Muscle layer of duodenum (tissue), 2 donors: ENCODE measurements around the gene CDH13.

Experiments used
- H3K27ac ChIP-seq: one replicate; pipeline ENCODE4 v1.7.0; 2013; ENCODE audit warnings: mild to moderate bottlenecking, low read length
- H3K27me3 ChIP-seq: one replicate; pipeline ENCODE4 v1.7.0; 2013; ENCODE audit warnings: low read depth, mild to moderate bottlenecking, control low read depth, low read length
- H3K36me3 ChIP-seq, 2 donors: one replicate each; pipeline ENCODE4 v1.7.0; 2013; ENCODE audit warnings: low read length in 2 of 2, control low read depth in 1 of 2, mild to moderate bottlenecking in 1 of 2; ENCODE audit not compliant: insufficient read depth in 2 of 2, control insufficient read depth in 1 of 2
- H3K4me1 ChIP-seq, 2 donors: one replicate each; pipeline ENCODE4 v1.7.0; 2013; ENCODE audit warnings: low read length in 2 of 2, mild to moderate bottlenecking in 2 of 2, control low read depth in 1 of 2, moderate library complexity in 1 of 2; ENCODE audit not compliant: insufficient read depth in 2 of 2, control insufficient read depth in 1 of 2
- H3K4me3 ChIP-seq, 2 donors: one replicate each; pipeline ENCODE4 v1.7.0; 2013; ENCODE audit warnings: low read length in 2 of 2, low read depth in 1 of 2, mild to moderate bottlenecking in 1 of 2
- H3K9me3 ChIP-seq, 2 donors: one replicate each; pipeline ENCODE4 v1.7.0; 2013; ENCODE audit warnings: low read length in 2 of 2, control low read depth in 1 of 2, mild to moderate bottlenecking in 1 of 2; ENCODE audit not compliant: control insufficient read depth in 1 of 2
- donor health status: healthy.

Gene CDH13

DNA sequence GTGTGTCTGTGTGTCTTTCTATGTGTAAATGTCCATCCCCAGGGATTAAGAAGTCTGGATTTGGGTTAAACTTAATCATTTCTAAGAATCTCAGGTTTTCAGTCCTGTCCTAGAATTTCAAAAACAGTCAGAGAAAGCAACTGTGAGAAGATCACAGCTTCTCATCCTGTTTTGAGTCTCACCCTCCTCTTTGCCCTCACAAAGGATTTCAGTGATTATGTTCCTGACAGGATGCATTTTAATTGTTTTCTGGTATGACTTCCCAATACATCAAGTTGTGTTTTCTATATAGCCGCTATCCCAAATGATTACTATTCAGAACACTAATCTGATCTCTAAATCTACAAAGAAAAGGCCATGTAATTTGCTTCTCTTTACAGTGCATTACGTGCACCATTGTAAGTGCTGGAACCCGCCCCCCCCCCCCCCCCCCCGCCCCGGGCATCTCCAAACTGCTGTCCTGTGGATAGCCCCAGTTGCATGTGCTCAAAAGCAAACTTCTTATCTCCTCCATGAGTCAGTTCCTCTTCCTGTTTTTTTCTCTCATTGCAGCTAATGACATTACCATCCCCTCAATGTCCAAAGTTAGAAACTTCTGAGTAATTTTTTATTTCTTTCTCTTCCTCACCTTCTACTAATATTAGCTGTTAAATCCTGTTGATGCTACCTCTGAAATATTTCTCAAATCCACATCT, 73.9 kb downstream of the CDH13 start:
- no peaks in the 10 kb centered on the region for H3K27me3 ChIP-seq
- no peaks in the 10 kb centered on the region for H3K9me3 ChIP-seq
- no peak overlapping the region for H3K27ac ChIP-seq
- H3K4me1 ChIP-seq = peaks cover 0 to 4% of the 10 kb centered on the region in 2 donors
- H3K36me3 ChIP-seq = no peaks in the 10 kb centered on the region
- H3K4me3 ChIP-seq = no peak overlapping the region

DNA sequence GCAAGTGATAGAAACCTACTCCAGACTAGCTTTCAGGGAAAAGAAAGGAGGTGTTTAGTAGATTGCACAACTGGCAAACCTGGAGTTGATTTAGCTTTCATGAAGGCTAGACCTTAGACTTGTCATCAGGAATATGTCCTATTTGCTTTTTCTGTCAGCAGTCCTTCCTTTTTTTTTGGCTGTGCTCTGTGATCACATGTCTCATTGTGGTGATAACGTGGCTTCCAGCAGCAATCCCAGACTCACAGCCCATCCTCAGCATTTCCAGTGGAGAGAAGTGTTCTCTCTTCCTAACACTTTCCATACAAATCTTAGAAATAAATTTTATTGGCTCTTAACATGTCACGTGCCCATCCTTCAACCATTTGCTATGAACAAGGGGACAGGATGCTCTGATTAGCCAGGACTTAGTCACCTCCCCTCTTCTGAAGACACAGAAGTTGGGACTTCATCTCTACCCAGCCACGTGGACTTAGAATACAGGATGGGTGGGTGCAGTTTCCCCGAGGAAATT, 74.7 kb downstream of the CDH13 start:
- no peak overlapping the region for H3K4me3 ChIP-seq
- no peak overlapping the region for H3K27ac ChIP-seq
- no peaks in the 10 kb centered on the region for H3K9me3 ChIP-seq
- H3K27me3 ChIP-seq = no peaks in the 10 kb centered on the region
- H3K36me3 ChIP-seq = no peaks in the 10 kb centered on the region
- peaks cover 0 to 4% of the 10 kb centered on the region in 2 donors for H3K4me1 ChIP-seq

DNA sequence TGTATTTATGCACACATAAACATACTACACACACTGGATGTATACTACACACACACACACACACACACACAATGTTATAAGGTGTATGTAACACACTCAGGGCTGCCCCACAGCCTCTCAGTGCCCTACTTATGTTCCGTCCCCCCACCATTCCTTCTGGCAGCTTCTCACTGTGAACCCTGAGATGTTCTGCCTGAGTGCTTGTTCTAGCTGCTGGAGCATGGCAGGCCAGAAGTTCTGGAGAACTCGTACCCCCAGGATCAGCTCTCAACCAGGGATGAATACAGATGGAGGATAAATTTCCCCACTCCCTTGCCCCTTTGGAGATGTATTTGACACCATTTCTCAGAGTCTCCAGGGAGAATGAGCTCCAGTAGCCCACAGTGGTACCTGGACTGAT, 76.4 kb downstream of the CDH13 start:
- no peaks in the 10 kb centered on the region for H3K9me3 ChIP-seq
- H3K4me3 ChIP-seq = no peak overlapping the region
- peaks cover 0 to 4% of the 10 kb centered on the region in 2 donors for H3K4me1 ChIP-seq
- no peaks in the 10 kb centered on the region for H3K36me3 ChIP-seq
- H3K27me3 ChIP-seq = no peaks in the 10 kb centered on the region
- H3K27ac ChIP-seq = no peak overlapping the region

DNA sequence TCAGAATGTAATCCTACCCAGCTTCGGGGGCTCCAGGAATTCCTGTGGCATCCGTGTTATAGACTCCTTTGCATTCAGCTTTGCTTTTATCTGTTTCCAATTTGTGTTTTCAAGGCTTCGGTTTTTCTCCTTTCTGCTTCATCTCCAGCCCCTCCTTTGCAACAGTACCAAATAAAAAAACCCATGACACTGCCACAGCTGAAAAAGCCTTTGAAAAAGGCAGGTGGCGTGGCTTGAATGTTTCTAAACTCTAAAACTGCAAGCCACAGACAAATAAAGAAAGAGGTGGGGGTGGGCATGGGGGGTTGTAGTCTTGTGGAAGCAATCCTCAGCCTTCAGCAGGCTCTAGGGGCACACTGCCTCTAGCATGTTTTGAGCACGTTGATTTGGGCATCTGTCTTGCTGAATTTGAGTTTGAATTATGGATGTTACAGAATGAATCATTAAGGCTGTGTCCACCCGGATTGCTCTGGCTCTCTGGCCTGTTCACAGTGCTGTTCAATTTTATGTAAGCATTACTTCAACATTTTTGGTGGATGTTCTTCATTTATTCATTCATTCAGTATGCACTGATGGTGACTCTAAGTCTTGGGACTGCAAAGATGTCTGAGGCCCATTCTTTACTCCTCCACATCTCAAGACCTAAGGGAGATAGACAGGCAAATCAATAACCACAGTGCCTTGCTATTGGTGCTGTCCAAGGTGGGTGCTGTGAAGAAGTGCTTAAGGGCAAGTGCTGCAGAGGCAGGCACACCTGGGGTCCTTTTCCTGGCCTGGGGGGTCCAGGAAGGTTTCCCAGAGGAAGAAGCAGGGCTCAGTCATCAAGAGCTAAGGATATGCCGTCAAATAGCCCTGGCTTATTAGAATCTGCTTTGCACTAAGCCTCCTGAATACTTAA, 77.4 kb downstream of the CDH13 start:
- Histone ChIP-seq H3K36me3 (no peaks in the 10 kb centered on the region), H3K27me3 (no peaks in the 10 kb centered on the region), H3K9me3 (no peaks in the 10 kb centered on the region), H3K4me1 (peaks cover 0 to 3% of the 10 kb centered on the region in 2 donors), H3K27ac (no peak overlapping the region), H3K4me3 (no peak overlapping the region)

GRCh38 chr16:82709987-82710386, 83.2 kb downstream of the CDH13 start:
- no peaks in the 10 kb centered on the region for H3K36me3 ChIP-seq
- no peaks in the 10 kb centered on the region for H3K4me1 ChIP-seq
- H3K9me3 ChIP-seq = no peaks in the 10 kb centered on the region
- no peak overlapping the region for H3K4me3 ChIP-seq
- H3K27ac ChIP-seq = no peak overlapping the region
- no peaks in the 10 kb centered on the region for H3K27me3 ChIP-seq

DNA sequence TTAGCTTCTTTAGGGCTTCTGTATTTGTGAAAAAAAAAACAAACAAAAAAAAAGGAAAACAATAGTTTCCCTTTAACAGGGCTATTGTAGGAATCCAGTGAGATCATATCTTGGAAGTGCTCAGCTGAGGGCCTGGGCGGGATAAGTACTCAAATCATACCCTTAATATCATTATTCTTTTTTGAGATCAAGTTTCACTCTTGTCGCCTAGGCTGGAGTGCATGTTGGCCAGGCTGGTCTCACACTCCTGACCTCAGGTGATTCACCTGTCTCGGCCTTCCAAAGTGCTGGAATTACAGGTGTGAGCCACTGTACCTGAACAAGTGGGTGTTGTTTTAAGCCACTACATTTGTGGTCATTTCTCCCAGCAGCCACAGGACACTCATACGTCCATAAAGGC, 87.0 kb downstream of the CDH13 start:
- no peaks in the 10 kb centered on the region for H3K9me3 ChIP-seq
- no peak overlapping the region for H3K27ac ChIP-seq
- H3K4me3 ChIP-seq = no peak overlapping the region
- H3K4me1 ChIP-seq = no peaks in the 10 kb centered on the region
- H3K36me3 ChIP-seq = no peaks in the 10 kb centered on the region
- H3K27me3 ChIP-seq = no peaks in the 10 kb centered on the region

DNA sequence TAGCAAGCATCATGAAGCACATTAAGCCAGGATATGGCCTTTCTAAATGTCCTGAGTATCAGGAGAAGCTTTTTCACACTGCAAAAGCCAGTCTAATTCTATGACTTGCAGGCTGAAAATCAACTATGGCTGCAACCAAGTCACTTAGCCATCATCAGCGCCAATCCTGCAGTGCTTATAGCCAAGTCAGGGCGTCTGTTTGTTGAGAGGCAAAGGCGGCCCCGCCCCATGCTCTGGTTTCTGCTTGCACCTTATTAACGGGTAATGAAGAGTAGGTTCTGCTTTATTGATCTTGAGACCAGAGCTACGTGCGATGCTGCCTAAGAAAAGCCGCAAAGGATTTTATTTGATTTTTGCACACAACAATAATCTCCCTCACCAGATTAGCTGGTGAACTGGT, 88.4 kb downstream of the CDH13 start:
- Histone ChIP-seq H3K27ac (no peak overlapping the region), H3K36me3 (no peaks in the 10 kb centered on the region), H3K4me3 (no peak overlapping the region), H3K27me3 (no peaks in the 10 kb centered on the region), H3K9me3 (no peaks in the 10 kb centered on the region), H3K4me1 (no peaks in the 10 kb centered on the region)

DNA sequence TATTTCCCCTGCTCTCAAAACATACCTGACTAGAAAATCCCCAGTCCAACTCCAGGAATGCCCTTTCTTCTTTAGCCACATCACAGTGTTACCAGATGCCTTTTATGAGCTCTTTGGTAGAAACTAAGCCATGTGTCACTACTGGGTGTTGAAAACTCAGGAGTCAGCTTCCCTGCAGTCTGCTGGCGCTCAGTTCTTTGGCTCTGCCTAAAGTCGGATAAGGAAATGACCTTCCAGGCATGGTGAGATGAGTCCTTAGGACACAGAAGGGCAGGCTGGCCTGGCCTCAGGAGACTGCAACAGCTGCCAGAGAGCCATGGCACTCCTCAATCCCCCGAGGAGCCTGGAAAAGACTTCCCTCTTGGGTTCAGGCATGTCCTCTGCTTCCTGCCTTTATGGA, 89.1 kb downstream of the CDH13 start:
- Histone ChIP-seq H3K36me3 (no peaks in the 10 kb centered on the region), H3K9me3 (no peaks in the 10 kb centered on the region), H3K4me3 (no peak overlapping the region), H3K4me1 (no peaks in the 10 kb centered on the region), H3K27me3 (no peaks in the 10 kb centered on the region), H3K27ac (no peak overlapping the region)

- Histone ChIP-seq H3K27ac (no peak overlapping the region), H3K4me1 (no peaks in the 10 kb centered on the region), H3K27me3 (no peaks in the 10 kb centered on the region), H3K9me3 (no peaks in the 10 kb centered on the region), H3K4me3 (no peak overlapping the region), H3K36me3 (no peaks in the 10 kb centered on the region)
These were observed 89.6 kb downstream of the CDH13 start for GRCh38 chr16:82716361-82716855.

GRCh38 chr16:82720414-82720813, 93.6 kb downstream of the CDH13 start:
- H3K27me3 ChIP-seq = no peaks in the 10 kb centered on the region
- no peaks in the 10 kb centered on the region for H3K9me3 ChIP-seq
- H3K27ac ChIP-seq = no peak overlapping the region
- H3K4me3 ChIP-seq = no peak overlapping the region
- no peaks in the 10 kb centered on the region for H3K4me1 ChIP-seq
- H3K36me3 ChIP-seq = no peaks in the 10 kb centered on the region

DNA sequence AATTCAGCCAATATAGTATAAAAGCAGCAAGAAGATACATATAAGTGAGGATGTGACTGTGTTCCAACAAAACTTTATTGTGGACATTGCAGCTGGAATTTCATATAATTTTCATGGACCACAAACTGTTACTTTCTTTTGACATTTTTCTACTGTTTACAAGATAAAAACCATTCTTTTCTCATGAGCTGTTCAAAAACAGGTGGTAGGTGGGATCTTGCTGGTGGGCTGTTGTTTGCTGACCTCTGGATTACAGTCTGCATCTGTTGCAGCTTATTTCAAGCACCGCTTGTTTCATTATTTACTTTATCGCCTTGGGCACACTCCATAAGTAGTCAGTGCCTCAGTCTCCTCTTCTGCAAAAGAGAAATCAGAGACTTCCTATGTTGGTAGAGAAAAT, 99.5 kb downstream of the CDH13 start:
- Histone ChIP-seq H3K27ac (no peak overlapping the region), H3K4me3 (no peak overlapping the region), H3K27me3 (no peaks in the 10 kb centered on the region), H3K4me1 (no peaks in the 10 kb centered on the region), H3K36me3 (no peaks in the 10 kb centered on the region), H3K9me3 (peaks cover 0 to 6% of the 10 kb centered on the region in 2 donors)
